GM19372 (cell line): ENCODE data around the gene RIPOR3.

Source experiments
- ATAC-seq: cut with Tn5 transposase; IDR thresholded peaks from one replicate; pipeline ENCODE4 v1.9.1; 2021; ENCODE audit warnings: mild to moderate bottlenecking, low read depth, moderate library complexity; ENCODE audit not compliant: unreplicated experiment

The RIPOR3 gene

DNA sequence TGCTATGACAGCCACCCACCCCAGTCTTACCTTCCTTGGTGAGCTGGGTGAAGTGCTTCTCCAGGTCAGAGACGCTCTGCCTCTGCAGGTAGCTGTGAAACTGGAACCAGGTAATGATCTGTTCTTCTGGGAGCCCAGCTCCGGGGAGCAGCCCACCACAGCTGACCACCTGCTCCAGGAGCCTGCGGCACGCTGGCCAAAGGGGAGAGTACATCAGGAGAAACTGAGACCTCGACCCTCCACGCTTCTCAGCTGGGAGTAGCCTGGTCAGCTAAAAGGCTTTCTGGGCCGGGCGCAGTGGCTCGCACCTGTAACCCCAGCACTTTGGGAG, 98.4 kb downstream of the RIPOR3 start:
- no peak for ATAC-seq

DNA sequence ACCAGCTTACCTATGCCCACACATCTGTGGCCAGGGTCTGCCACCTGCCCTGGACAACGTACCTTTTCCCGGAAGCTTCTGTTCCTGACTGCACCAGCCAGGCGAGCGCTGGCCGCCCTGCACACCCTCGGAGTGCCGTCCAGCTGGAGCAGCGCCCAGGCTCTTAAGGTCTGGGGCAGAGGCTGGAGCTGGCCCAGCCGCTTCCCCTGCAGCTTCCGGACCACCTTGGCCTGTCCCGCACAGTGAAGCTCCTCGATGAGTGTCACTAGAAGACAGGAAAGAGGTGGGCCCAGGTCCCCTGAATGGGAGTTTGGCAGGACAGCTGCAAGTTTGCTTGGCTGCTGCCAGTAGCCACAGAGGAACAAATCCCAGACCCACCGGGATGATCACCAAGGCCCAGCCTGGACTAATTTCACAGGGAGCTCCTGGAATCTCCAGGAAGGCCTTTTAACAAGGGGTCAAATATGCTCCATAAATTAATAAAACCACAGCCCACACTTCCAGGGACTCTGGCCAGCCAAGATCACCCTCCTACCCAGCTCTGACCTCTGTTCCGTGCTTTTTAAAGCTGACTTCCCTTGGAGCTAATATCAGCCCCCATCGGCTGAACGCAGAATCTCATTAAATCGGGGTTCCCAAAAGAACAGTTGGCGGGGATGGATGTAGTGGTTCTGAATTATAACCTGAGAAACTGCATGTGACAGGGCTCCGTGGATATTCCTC, 98.9 kb downstream of the RIPOR3 start:
- no peak for ATAC-seq

DNA sequence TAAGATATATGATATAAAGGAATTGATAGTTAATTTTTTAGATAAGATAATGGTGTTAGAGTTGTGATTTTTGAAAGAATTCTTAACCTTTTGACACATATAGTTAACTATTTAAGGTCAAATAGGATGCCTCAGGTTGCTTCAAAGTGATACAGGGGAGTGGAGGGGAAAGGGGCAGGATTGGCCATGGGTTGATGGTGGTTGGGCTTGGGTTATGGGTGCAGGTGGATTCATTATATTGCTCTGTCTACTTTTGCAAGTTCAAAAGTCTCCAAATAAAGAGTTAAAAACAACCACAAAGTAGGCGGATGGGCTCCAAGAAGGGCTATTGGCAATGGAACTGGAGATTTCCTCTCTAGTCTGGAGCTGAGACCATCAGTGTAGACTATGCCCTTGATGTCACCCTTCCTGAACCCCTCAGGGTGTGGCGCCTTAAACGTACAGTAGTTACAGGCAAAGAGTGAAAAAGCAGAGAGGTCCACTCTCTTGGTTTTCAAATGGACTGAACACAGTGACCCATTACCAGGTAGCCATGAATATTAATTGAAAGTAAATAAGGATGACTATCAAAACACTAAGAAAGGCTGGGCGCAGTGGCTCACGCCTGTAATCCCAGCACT, 100.0 kb downstream of the RIPOR3 start:
- ATAC-seq: no peak

DNA sequence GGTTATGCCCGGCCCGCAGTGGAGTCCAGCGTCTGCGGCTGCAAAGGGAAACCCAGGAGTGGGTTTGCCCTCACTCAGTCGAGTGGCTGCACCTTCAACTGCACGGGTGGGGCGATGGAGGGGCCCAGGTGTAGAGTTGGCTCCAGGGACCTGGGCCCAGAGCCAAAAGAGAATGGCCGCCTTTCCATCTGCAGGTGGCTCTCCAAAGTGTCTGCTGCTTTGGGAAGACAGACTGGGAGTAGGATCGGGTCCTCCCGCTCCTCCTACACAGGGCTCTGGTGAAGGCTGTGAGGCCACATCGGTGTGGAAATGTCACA, 101.0 kb downstream of the RIPOR3 start:
- ATAC-seq: no peak

DNA sequence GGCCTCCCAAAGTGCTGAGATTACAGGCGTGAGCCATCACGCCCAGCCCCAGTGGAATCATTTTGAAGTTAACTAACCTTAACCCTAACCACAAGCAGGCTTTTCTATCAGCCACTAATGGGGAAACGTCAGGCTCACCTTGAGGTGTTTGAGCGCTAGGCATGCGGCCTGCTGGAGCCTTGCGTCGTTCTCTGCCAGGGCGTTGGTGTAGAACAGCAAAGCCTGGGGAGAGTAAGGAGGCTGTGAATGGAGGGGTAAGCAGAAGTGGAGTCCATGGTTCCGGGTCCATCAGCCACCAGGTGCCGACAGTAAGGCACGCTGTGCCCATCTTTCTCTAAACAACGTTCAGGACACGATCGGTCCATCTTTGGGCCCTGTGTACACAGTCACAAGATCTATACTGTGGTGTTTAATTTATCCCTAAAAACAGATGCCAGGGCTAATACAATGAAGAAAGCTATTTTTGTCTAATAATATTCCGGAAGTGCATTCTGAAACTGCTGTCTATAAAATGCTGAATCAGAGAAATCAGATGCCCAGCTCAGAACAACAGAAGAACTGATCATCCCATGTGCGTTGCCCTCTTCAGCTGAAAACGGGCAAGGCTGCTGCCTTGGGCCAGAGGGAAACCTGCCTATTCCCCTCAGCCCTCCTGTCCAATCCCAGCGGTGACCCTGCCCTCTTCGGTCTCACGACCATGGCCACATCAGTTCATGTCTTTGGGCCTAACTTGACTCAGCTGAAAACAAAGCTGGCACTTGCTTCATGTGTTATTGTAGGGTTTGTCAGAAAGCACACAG, 101.6 kb downstream of the RIPOR3 start:
- ATAC-seq: no peak

DNA sequence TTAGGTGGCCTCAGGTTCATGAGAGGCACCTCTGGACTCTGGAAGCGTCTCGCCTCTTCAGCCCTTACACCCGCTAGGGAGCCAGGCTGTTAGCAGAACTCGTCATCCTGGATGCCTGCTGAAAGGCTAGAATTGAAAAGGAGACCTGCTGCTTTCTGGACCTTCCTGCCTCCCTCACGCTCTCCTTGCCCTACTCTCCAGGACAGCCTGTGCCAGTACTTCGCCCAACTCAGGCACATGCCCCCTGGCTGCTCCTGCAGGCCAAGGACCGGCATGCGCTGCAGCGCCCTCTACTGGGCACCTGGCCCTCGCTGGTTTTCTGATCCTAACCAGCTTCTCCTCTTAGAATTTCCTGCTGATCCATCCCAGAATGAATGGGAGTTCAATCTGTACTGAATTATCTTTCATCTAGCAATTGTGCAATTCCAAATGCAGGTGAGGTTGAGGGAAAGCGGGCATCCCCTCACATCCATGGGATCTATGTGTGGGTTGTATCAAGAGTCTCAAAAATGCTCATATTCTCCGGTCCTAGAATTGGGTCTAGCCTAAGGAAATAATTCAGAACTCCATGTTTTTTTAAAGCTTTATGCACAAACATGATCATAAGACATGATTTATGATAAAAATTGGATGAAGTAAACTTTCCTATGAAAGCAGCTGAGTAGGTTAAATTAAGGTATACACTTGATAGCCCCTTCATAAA, 103.2 kb downstream of the RIPOR3 start:
- no peak for ATAC-seq

DNA sequence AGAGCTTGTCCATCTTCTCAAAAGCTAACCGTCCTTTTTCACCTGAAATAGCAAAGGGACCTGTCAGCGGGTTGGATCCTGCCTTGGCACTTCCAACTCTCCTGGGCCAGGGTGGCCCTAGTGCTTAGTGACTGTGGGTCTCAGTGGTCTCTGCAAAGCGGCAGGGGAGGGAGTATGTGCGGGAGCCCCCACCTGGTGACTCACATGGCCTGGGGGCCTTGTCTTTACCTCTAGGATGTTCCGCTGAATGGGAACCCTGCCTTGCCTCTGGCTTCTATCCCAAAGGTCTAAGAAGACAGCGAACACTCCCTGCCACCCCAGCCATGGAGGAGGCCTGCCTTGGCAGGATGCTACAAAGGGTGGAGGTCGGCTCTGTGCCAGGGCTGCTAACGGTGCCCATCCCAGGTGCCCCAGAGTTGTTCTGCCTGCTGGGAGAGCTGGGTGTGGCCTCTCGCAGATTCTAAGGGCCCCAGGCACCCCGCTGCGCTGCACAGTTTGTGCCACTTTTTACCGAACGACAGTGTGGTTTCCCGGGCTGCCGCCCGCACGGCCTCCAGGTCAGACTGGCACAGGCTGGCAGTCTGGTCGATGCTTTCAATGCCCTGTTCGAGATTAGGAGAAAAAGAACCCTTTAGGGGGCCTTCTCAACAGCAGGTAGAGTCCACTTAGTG, 103.9 kb downstream of the RIPOR3 start:
- ATAC-seq: no peak

DNA sequence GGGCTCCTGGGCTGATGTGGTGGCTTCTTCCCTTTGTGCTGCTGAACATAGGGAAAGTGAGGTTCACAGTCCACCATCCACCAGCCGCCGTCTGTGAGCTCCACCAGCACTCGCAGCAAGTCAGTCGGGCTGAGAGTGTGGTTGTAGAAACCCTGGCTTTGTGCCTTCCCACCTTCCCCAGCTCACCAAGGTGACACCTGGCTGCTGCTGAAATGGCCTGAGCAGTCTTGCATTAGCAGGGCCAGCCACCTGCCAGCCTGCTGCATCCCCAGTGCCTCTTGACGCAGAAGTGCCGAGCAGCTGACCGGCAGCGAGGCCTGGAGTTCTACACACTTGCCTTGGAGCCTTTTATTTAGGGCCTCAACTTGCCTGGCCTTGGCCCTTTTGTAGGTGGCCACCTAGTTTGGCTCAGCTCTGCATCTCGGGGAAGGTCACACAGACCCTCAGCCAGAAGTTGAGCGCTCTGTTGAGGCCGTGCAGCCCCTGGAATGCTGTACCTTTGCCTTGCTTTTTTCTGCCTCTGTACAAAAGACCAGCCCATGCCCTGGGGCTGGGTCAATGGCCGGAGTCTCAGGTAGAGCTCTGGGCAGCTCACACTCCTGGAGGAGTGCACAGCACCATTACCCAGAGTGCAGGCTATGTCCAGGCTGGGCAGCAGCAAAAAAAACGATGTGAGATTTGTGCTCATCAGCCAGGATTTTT, 104.7 kb downstream of the RIPOR3 start:
- ATAC-seq: no peak

DNA sequence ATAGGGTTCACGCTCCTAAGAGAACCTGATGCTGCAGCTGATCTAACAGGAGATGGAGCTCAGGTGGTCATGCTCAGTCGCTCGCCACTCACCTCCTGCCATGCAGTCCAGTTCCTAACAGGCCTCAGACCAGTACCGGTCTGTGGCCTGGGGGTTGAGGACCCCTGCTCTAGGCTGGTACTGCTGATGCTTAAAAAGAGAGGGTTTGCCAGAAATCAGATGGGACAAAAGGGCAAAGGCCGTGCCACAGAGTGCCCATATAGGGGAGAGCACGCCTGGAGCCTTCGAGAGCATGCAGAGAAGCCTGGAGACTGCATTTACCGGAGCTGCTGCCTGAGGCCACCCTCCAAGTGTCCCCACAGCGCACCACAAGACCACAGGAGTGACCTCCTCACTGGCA, 105.7 kb downstream of the RIPOR3 start:
- no peak for ATAC-seq

DNA sequence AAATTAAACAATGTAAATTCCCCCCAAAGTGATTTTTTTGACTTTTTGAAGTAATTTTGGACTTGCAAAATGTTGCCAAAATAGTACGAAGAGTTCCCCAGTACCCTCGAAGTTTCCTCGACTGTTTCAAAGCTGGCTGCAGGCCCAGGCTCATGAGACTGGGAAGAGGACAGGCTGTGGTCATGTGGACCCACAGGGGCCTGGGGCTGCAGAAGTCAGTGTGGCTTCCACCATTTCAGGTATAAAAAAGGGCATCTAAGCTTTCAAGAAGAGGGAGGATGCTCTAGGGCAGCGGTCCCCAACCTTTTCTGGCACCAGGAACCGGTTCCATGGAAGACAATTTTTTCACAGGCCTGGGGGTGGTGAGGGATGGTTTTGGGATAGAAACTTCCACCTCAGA, 106.1 kb downstream of the RIPOR3 start:
- ATAC-seq: no peak

DNA sequence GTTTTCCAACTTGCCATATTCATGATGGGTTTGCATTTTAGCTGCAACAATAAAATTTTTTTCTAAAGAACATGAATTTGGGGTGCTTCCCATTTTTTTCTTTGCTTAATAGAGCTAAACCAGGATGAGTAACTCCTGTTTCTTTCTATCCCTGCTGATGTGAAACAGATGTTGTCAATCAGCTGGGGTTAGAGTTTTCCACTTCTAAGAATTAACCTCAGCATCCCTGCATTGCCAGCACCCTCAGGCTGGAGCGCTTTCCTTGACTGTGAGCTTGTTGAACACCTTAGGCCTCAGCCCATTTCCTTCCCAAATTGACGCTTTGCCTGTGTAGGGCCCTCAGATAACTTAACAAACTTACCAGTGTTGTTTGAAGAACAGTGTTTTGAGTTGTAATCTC, 106.7 kb downstream of the RIPOR3 start:
- no peak for ATAC-seq

DNA sequence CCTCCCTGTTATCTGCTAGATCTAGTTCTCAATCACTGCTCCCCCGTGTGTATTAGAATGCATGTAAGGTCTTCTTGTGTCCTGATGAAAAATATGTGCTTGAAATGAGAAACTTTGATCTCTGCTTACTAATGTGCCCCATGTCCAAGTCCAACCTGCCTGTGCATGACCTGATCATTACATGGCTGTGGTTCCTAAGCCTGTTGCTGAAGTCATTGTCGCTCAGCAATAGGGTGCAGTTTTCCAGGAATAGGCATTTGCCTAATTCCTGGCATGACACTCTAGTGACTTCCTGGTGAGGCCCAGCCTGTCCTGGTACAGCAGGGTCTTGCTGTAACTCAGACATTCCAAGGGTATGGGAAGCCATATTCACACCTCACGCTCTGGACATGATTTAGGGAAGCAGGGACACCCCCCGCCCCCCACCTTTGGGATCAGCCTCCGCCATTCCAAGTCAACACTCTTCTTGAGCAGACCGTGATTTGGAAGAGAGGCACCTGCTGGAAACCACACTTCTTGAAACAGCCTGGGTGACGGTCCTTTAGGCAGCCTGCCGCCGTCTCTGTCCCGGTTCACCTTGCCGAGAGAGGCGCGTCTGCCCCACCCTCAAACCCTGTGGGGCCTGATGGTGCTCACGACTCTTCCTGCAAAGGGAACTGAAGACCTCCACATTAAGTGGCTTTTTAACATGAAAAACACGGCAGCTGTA, 107.7 kb downstream of the RIPOR3 start:
- ATAC-seq: no peak

DNA sequence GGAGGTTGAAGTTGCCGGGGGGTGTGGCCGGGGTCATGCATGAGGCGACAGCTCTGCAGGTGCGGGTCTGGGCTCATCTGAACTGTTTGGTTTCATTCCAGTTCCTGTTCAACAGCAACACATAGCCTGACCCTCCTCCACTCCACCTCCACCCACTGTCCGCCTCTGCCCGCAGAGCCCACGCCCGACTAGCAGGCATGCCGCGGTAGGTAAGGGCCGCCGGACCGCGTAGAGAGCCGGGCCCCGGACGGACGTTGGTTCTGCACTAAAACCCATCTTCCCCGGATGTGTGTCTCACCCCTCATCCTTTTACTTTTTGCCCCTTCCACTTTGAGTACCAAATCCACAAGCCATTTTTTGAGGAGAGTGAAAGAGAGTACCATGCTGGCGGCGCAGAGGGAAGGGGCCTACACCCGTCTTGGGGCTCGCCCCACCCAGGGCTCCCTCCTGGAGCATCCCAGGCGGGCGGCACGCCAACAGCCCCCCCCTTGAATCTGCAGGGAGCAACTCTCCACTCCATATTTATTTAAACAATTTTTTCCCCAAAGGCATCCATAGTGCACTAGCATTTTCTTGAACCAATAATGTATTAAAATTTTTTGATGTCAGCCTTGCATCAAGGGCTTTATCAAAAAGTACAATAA, 108.6 kb downstream of the RIPOR3 start:
- no peak for ATAC-seq

DNA sequence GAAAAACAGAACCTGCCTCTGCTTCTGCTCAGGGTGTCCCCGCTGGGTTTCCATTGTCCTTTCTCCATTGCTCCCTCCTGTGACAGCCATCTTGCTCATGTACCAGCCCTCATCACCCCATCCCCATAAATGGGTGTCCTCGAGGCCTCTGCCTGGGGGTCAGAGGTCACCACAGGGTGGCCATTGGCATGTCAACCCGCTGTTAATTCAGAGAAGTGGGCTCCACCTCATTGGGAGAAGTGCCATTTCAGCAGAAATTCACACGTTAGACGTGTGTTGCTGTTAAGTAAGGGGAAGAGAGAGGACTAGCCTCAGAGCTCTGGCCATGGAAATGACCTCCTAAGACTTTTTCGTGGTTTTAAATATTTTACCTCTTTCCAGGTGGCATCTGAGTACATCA, 109.2 kb downstream of the RIPOR3 start:
- no peak for ATAC-seq

DNA sequence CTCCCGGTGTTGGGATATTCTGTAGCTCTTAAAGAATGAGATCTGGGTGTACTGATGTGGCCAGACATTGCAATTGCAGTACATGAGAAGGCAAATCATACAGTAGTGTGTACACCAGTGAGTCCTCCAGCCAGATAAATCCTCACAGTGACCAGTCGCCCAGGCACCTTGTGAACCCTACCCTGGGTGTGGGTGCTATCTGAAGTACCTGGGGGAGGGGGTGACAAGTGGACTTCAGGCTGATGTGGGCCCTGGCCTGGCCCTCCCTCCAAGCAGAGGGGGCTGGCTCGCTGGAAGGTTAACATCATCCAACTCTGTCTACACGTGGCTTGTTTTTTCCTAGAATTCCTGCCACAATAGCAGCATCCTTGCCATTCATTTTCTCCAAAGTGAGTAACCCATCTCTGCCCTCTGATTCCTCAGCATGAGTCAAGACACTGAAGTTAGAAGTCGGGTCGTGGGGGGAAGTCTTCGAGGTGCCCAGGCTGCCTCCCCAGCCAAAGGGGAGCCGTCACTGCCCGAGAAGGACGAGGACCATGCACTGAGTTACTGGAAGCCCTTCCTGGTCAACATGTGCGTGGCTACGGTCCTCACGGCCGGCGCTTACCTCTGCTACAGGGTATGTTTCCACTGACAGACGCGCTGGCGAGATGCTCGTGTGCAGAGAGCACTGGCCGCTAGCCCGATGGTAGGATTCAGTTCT, 110.3 kb downstream of the RIPOR3 start:
- ATAC-seq: no peak

DNA sequence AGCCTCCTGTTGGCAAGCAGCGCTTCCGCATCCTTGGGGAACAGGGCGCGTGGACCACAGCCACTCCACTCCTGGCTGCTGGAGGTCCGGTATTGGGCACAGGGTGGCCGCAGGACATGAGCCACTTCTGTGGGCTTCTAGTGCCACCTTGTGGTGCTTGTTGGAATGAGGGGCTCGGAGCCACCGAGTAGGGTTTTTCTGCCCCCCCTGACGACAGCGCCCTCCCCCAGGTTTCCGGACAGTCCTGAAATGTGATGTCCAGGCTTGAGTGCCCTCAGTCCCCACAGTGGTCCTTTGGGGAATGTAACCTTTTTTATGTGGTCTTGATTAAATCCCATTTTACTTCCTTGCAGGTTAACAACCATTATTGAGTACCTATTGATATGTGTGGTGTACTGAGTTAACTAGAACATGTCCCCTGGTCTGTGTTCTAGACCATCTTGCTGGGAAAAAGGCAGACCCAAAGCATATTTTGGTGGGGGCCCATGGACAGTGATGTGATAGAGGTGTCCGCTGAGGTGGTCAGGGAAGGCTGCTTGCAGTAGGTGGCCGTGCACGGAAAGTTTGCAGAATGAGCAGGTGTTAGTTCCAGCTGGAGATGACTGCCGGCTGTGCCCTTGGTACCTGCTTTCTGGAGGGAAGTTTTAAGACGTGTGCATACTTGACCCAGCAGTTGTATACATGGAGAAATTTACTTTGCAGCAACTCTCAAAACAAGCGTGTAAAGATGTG, 111.2 kb downstream of the RIPOR3 start:
- no peak for ATAC-seq

DNA sequence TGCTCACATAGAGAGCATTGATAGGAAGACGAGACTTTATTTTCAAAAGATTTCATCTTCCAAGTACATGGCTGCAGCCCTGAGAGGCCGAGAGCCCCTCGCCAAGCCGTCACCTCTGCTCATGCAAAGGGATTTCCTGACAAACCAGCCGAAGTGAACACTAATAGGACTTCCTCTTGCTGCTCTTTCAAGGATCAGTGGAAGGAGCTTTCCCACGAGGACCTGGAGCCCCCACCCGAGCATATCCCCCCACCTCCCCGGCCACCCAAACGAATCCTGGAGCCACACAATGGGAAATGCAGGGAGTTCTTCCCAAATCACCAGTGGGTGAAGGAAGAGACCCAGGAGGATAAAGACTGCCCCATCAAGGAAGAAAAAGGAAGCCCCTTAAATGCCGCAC, 111.8 kb downstream of the RIPOR3 start:
- ATAC-seq: no peak

DNA sequence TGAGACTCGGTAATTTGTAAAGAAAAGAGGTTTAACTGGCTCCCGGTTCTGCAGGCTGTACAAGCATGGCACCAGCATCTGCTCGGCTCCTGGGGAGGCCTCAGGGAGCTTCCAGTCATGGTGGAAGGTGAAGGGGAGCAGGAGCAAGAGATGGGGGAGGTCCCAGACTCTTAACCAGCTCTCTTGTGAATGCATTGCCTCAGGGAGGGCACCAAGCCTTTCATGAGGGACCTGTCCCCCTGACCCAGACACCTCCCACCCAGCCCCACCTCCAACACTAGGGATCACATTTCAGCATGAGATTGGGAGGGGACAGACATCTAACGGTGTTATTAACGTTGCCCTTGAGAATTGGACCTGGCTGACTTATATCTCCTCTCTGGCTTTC, 112.6 kb downstream of the RIPOR3 start:
- ATAC-seq: no peak
